Measurements from ENCODE around the gene MLLT1.
"Not testable (repeated sequence)": the region's sequence is repeated elsewhere in the genome, so short reads cannot be mapped to it uniquely, and the experiment has no call there.

The MLLT1 gene

GRCh38 chr19:6286676-6287075 lies 6.9 kb upstream of the MLLT1 start:
- TF ChIP-seq CTCF (IDR thresholded peaks at IDR 0.05; ENCODE audit: insufficient read depth, low read depth, low read length, missing control alignments), result no peak
- DNase-seq (ENCODE audit: low read depth), result no peak
- no peak overlapping the region for H3K4me3 ChIP-seq (ENCODE audit: low read length)

- not testable (repeated sequence) for H3K4me3 ChIP-seq (ENCODE audit: low read length); DNase-seq (ENCODE audit: low read depth)
Measured at GRCh38 chr19:6282393-6282792, 2.6 kb upstream of the MLLT1 start.

GRCh38 chr19:6279620-6279930 lies 200 bp downstream of the MLLT1 start:
- no peak for TF ChIP-seq CTCF (IDR thresholded peaks at IDR 0.05; ENCODE audit: insufficient read depth, low read depth, low read length, missing control alignments)
- H3K4me3 ChIP-seq (ENCODE audit: low read length), result peak overlapping the region; percentile 81
- no peak for DNase-seq (ENCODE audit: low read depth)

- TF ChIP-seq CTCF (IDR thresholded peaks at IDR 0.05; ENCODE audit: insufficient read depth, low read depth, low read length, missing control alignments), result no peak
- H3K4me3 ChIP-seq (ENCODE audit: low read length), result peak overlapping the region; percentile 81
- DNase-seq (ENCODE audit: low read depth), result no peak
Measured at GRCh38 chr19:6278740-6279619, 795 bp downstream of the MLLT1 start.

GRCh38 chr19:6278051-6278450 lies 1.7 kb downstream of the MLLT1 start:
- H3K4me3 ChIP-seq (ENCODE audit: low read length), result peak overlapping the region; percentile 15
- no peak for DNase-seq (ENCODE audit: low read depth)
- no peak for TF ChIP-seq CTCF (IDR thresholded peaks at IDR 0.05; ENCODE audit: insufficient read depth, low read depth, low read length, missing control alignments)

GRCh38 chr19:6276447-6276846 lies 3.3 kb downstream of the MLLT1 start:
- no peak for TF ChIP-seq CTCF (IDR thresholded peaks at IDR 0.05; ENCODE audit: insufficient read depth, low read depth, low read length, missing control alignments)
- no peak overlapping the region for H3K4me3 ChIP-seq (ENCODE audit: low read length)
- no peak for DNase-seq (ENCODE audit: low read depth)

GRCh38 chr19:6275170-6275744 lies 4.5 kb downstream of the MLLT1 start:
- no peak for DNase-seq (ENCODE audit: low read depth)
- H3K4me3 ChIP-seq (ENCODE audit: low read length), result no peak overlapping the region
- no peak for TF ChIP-seq CTCF (IDR thresholded peaks at IDR 0.05; ENCODE audit: insufficient read depth, low read depth, low read length, missing control alignments)

Measured in epithelial cell of esophagus (primary cell).